Stimulated activated naive CD8-positive, alpha-beta T cell treated with anti-CD3 and anti-CD28 coated beads, Interleukin-15, amount 100 ng/mL, for 72 hours (primary cell): ENCODE measurements around the gene NTM.

ENCODE experiments used
- ATAC-seq: fragments of 150-1000 bp; cut with Tn5 transposase; 2 replicates; pipeline ENCODE4 v1.10.0; 2021; ENCODE audit warnings: mild to moderate bottlenecking, moderate library complexity
- DNase-seq, 2 donors: peaks; one replicate each; pipeline ENCODE4 v3.0.0; 2021 to 2022
- H3K27ac Mint-ChIP-seq, 2 donors: one replicate each; pipeline ENCODE4 v1.8.0; 2022; ENCODE audit warnings: mild to moderate bottlenecking in 2 of 2, mixed read lengths in 2 of 2, moderate library complexity in 2 of 2
- H3K27me3 Mint-ChIP-seq: one replicate; pipeline ENCODE4 v1.8.0; 2022; ENCODE audit warnings: mixed read lengths
- H3K4me1 Mint-ChIP-seq: one replicate; pipeline ENCODE4 v1.8.0; 2022; ENCODE audit warnings: mild to moderate bottlenecking, mixed read lengths
- H3K4me3 Mint-ChIP-seq, 2 donors: one replicate each; pipeline ENCODE4 v1.8.0; 2022; ENCODE audit warnings: mild to moderate bottlenecking in 2 of 2, mixed read lengths in 2 of 2, moderate library complexity in 1 of 2
- H3K9me3 Mint-ChIP-seq, 2 donors: one replicate each; pipeline ENCODE4 v1.8.0; 2022; ENCODE audit warnings: mixed read lengths in 2 of 2

The NTM gene

DNA sequence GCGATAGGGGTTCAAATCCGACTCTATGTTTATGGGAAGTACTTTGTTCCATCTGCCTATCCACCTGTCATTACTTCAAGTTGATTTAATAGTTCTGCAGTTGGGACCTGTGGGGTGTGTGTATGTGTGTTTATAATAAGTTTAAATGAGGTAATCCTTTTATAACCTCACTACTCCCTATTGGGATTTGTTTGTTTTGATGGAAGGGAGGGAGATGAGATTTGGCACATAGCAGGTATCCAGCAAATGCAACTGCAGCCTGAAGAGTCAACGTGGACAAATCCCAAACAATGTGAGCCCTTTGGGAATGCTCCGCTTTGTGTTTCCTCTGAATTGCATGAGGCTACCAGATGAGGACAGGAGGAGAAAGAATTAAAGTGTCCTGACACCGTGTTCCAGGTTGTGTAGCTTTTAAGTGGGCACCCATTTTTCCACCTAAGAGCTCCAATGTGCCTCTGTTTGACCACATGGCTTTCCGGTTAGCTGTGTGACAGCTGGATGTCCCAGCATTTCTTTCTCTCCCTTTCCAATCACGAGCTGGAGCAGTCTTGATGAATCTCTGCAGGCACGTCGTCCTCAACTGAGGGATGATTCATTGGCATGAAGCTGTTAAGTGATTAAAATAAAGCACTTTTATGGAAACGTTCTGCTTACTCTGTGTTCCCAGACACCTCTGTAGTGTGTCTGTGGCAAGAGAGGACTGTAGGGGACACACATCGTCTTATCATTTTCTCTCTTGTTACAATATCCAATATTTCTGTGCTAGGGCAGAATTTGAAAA, 610.7 kb downstream of the NTM start:
- H3K4me1 Mint-ChIP-seq = no peaks in the 10 kb centered on the region
- H3K4me3 Mint-ChIP-seq = no peak overlapping the region
- H3K9me3 Mint-ChIP-seq = peaks cover 22 to 29% of the 10 kb centered on the region in 2 donors
- no peaks in the 10 kb centered on the region for H3K27me3 Mint-ChIP-seq
- DNase-seq = no peak
- no peak for ATAC-seq
- no peak overlapping the region for H3K27ac Mint-ChIP-seq

DNA sequence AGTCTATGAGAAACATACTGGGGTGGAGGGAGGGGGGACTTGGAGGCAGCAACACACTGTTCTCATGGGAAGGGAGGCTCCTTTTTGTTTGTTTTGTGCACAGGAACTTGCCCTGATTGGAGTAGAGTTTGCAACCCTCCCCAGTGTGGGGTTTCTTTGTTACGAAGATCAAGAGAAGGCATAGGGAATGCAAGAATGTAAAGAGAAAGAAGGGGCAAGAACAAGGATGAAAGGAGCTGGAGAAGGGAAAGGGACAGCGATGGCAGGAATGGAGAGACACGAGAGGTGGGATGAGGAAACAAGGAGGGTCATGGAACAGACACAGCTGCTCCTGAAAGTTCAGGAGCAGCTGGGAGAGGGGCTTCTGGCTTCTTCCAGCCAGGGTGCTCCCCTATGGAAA, 611.7 kb downstream of the NTM start:
- H3K4me3 Mint-ChIP-seq = no peak overlapping the region
- H3K27me3 Mint-ChIP-seq = no peaks in the 10 kb centered on the region
- DNase-seq (no peak), ATAC-seq (no peak)
- H3K27ac Mint-ChIP-seq = no peak overlapping the region
- peaks cover 18 to 29% of the 10 kb centered on the region in 2 donors for H3K9me3 Mint-ChIP-seq
- no peaks in the 10 kb centered on the region for H3K4me1 Mint-ChIP-seq

DNA sequence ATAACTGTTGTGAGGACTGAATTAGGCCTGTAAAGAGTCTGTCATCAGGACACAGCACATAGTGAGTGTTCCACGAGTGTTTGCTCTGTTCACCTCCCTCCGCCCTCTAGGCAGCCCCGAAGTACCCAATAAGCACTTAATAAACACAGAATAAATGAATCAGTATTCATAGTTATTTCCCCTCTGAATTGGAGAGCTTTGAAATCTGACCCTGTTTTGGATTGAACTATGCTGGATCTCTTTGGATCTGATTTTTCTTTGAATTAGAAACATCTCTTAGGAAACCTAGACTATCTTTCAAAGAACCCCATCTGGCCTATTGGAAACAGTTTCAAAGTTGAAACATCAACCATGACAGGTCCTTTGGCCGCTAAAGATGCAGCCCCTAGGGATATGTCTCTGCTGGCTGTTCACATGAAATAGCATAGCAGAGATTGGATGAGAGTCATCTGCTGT, 615.5 kb downstream of the NTM start:
- no peak for ATAC-seq
- no peaks in the 10 kb centered on the region for H3K27me3 Mint-ChIP-seq

DNA sequence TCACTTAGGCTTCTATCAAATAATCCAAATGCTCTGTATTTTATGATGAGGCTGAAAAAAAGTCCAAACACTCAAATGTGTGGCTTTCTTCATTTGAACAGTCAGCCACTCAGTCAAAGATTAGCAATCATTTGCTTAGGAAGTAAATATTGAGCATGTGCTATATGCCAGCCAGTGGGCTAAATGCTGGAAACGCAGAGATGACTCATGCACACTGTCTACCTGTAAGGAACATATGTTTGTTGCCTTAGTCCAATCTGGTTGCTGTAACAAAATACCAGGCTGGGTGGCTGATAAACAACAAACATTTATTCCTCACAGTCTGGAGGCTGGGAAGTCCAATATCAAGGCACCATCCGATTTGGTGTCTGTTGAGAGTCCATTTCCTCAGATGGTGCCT, 617.3 kb downstream of the NTM start:
- no peak for DNase-seq

More for the DNA sequence above, 615.5 kb downstream of the NTM start:
- Mint-ChIP-seq H3K9me3 (peaks cover 18 to 23% of the 10 kb centered on the region in 2 donors), H3K27ac (no peak overlapping the region), H3K4me1 (no peaks in the 10 kb centered on the region), H3K4me3 (no peak overlapping the region)
- DNase-seq = no peak

DNA sequence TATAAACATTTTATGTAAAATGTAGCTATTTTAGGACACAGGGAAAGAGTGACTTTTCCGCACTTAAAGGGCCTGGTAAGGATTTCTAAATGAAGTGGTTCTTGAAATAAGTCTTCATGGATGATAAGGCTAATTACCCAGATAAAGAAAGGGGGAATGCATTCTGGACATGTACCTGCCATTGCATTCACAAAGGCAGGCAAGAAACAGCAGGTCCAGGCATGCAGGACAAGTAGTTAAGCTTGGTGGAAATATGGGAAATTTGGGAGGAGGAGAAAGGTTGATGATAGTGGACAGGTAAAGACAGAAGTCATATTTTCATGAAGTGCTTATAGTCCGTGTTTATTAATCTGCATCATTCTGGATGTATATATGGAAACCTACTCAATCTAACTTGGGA, 621.2 kb downstream of the NTM start:
- no peak for ATAC-seq
- H3K27me3 Mint-ChIP-seq = no peaks in the 10 kb centered on the region
- no peak overlapping the region for H3K27ac Mint-ChIP-seq
- peaks cover 6 to 7% of the 10 kb centered on the region in 2 donors for H3K9me3 Mint-ChIP-seq
- DNase-seq = no peak
- H3K4me1 Mint-ChIP-seq = no peaks in the 10 kb centered on the region
- H3K4me3 Mint-ChIP-seq = no peak overlapping the region

More for the DNA sequence above, 617.3 kb downstream of the NTM start:
- Mint-ChIP-seq H3K27ac (no peak overlapping the region), H3K27me3 (no peaks in the 10 kb centered on the region), H3K4me1 (no peaks in the 10 kb centered on the region), H3K4me3 (no peak overlapping the region), H3K9me3 (peaks cover 10 to 18% of the 10 kb centered on the region in 2 donors)
- ATAC-seq = no peak

DNA sequence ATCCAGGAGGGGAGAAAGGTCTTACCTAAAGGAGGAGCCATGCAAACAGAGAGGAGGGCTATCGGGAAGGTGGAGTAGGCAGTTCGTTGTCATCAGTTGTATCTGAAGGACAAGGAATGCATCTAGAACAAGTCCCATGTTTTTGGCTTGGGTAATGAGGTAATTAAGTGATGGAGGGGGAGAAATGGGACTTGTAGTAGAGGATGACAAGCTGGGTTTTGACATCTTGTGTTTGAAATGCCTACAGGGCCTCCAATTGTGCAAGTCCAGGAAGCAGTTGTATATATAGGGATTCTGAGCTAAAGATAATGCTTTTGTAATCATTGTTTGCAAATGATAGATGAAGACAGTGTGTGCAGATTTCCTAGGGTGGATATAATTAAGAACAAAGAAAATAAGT, 622.8 kb downstream of the NTM start:
- no peak overlapping the region for H3K4me3 Mint-ChIP-seq
- ATAC-seq (no peak), DNase-seq (no peak)
- no peaks in the 10 kb centered on the region for H3K27me3 Mint-ChIP-seq
- H3K27ac Mint-ChIP-seq = no peak overlapping the region
- peaks cover 16 to 18% of the 10 kb centered on the region in 2 donors for H3K9me3 Mint-ChIP-seq
- H3K4me1 Mint-ChIP-seq = no peaks in the 10 kb centered on the region

DNA sequence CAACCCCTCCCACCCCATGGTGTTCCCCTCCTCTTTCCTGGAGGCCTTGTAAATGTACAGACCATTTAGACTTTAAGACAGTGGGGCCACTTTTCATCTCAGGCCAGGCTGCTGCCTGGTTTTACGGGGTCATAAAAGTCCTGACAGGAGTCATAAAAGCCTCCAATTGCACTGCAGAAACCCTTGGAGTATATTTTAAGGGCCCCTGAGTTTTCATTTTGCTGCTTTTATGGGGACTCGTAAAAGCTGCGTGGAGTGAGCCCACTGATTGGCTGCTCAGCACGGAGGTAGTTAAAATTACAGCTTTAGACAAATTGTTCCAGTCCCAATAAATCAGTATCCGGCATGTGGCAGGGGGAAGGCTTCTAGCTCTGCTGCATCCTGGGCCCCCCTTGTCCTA, 627.6 kb downstream of the NTM start:
- H3K27ac Mint-ChIP-seq = no peak overlapping the region
- peaks cover 16 to 18% of the 10 kb centered on the region in 2 donors for H3K9me3 Mint-ChIP-seq
- DNase-seq (no peak), ATAC-seq (no peak)
- H3K27me3 Mint-ChIP-seq = no peaks in the 10 kb centered on the region
- H3K4me1 Mint-ChIP-seq = no peaks in the 10 kb centered on the region
- no peak overlapping the region for H3K4me3 Mint-ChIP-seq

DNA sequence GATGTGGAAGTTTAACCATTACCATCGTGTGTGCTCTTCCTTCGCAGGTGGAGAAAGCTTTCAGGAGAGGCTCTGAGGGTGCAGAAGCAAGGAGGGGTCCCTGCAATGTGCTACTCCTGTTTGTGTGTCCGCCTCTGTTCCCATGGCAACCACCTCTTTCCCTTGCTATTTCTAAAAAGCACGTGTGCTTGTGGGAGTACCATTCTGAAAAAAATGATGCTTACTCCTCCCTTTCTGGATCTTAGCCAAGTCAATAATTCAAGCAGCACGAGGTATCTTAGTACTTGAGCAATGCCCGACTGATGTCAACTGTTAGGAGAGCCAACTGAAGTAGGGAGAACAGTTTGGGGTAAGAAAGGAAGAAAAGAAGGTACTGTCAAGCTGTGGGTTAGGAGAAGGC, 628.7 kb downstream of the NTM start:
- Mint-ChIP-seq H3K4me3 (no peak overlapping the region), H3K4me1 (no peaks in the 10 kb centered on the region), H3K9me3 (peaks cover 16 to 18% of the 10 kb centered on the region in 2 donors), H3K27me3 (no peaks in the 10 kb centered on the region), H3K27ac (no peak overlapping the region)
- DNase-seq (no peak), ATAC-seq (no peak)

DNA sequence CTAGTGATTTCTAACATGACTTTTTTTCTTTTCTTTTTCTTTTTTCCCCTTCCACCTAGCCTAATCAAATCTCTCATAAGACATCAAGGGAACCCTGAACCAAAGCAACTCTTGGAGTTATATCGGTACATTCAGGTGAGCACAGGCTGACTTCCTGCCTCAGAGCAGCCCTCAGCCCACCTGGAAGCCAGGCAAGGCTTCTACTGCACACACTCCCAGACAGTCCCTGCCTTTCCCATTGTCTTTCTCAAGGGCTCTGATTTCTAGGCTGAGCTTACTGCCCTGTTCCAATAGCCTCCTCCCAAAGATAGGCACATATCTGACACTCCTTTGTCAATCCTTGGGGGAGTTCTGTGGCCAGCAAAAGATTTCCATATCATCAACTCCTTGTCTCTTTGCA, 629.5 kb downstream of the NTM start:
- H3K9me3 Mint-ChIP-seq = peaks cover 16 to 18% of the 10 kb centered on the region in 2 donors
- DNase-seq (no peak), ATAC-seq (no peak)
- H3K27ac Mint-ChIP-seq = no peak overlapping the region
- H3K27me3 Mint-ChIP-seq = no peaks in the 10 kb centered on the region
- H3K4me1 Mint-ChIP-seq = no peaks in the 10 kb centered on the region
- no peak overlapping the region for H3K4me3 Mint-ChIP-seq

DNA sequence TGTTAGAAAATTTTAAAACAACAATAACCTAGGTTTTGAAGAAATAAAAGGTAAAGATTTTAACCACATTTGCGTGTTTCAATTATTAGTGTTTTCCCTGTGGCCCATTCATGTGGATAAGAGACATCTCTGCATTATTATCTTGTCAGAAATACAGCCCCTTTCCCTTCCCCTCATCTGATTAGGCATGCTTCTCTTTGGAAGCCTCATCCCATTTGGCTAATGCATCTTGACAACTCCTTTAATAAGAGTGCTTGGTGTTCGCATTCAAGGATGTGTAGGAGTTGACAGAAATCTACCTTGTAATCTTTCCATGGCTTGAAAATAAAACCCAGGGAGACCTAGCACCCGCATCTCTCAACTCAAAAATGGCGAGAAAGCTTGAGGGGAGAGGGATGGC, 635.5 kb downstream of the NTM start:
- no peak for ATAC-seq
- Mint-ChIP-seq H3K27me3 (no peaks in the 10 kb centered on the region), H3K9me3 (peaks cover 5% of the 10 kb centered on the region in 2 donors), H3K4me1 (no peaks in the 10 kb centered on the region), H3K4me3 (no peak overlapping the region), H3K27ac (peak overlapping the region in 1 of 2 donors; percentile 35)
- DNase-seq = no peak

DNA sequence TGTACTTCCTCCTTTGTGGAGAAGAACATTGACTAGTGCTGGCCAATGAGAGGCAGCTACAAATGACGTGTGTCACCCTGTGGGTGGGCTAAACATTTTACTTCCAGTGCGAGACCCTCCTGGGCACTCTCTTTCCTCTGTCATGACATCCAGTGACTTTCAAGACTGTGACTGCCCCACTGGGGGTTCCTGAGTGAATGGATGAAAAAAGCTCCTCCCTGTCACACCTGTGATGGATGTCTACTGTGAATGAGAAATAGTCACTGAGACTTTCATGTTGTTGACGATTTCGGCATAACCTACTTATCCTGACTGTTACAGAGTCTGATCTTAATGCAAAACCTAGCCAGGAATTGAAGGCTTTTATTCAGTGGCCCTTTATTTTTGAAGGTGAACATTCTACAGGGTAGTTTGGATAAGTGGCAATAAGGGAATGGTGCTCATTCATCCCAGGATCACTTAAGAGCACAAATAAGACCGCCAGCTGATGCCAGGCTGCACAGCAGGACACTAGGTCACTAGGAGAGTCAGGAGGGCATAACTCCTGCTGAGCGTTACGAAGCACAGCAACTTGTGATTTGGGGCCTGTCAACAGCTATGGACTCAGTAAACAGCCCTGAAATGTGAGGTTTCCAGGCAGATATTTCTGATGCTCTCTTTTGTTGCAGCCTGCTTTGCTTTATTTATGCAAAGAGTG, 636.6 kb downstream of the NTM start:
- Mint-ChIP-seq H3K4me3 (no peak overlapping the region), H3K9me3 (peaks cover 5% of the 10 kb centered on the region in 2 donors), H3K27me3 (no peaks in the 10 kb centered on the region), H3K4me1 (no peaks in the 10 kb centered on the region), H3K27ac (no peak overlapping the region)
- no peak for ATAC-seq
- no peak for DNase-seq

DNA sequence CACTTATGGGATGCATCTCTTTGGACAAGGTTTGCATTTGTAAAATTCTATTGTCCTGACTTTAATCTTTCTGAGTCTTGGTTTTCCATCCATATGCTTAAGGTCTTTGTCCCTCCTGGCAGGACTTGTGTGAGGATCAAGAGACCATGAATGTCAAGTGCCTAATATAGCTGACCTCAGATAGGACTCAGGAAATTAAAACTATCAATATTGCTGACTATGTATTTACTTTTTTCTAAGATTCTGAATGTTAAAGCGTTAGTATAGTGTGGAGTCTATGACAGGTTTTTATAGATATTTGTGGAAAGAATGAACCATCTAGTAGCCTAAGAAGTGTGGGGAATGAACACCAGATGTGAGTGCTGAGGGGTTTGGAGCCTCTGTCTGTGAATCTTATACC, 637.8 kb downstream of the NTM start:
- Mint-ChIP-seq H3K27me3 (no peaks in the 10 kb centered on the region), H3K4me3 (no peak overlapping the region), H3K9me3 (peaks cover 5 to 14% of the 10 kb centered on the region in 2 donors), H3K4me1 (no peaks in the 10 kb centered on the region), H3K27ac (no peak overlapping the region)
- DNase-seq (no peak), ATAC-seq (no peak)

DNA sequence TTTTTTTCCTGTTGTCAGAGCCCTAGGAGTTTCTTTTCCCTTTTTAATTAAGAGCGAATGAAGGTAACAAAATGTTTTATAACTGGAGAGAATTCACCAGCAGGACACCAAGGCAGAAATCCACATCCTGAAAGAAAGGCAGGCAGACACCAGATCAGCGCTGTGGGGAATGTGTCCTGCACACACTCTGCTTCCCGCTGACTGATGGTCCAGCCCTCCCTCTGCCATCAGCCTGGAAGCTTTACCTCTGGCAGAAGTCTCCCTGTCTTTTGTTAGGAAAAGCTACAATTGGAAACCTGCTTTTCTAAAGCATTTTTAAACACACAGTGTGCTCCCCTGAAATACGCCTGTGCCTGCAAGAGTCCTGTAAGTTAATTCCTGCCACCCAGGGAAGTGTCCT, 638.5 kb downstream of the NTM start:
- no peak for ATAC-seq
- Mint-ChIP-seq H3K27ac (no peak overlapping the region), H3K27me3 (no peaks in the 10 kb centered on the region), H3K4me1 (no peaks in the 10 kb centered on the region), H3K9me3 (peaks cover 5 to 18% of the 10 kb centered on the region in 2 donors), H3K4me3 (no peak overlapping the region)
- no peak for DNase-seq

DNA sequence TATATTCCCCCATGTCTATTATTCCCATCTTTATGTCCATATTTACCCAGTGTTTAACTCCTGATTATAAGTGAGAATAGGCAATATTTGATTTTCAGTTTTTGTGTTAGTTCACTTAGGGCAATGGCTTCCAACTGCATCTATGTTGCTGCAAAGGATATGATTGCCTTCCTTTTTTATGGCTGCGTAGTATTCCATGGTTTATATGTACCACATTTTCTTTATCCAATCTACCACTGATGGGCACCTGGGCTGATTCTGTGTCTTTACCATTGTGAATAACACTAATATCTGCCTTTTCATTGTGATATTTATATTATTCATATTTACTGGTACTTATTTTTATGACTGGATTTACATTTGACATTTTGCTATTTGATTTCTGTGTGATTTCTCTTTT, 649.6 kb downstream of the NTM start:
- Mint-ChIP-seq H3K27ac (no peak overlapping the region), H3K27me3 (no peaks in the 10 kb centered on the region), H3K4me1 (no peaks in the 10 kb centered on the region), H3K9me3 (peaks cover 5 to 39% of the 10 kb centered on the region in 2 donors), H3K4me3 (no peak overlapping the region)
- ATAC-seq (no peak), DNase-seq (no peak)

DNA sequence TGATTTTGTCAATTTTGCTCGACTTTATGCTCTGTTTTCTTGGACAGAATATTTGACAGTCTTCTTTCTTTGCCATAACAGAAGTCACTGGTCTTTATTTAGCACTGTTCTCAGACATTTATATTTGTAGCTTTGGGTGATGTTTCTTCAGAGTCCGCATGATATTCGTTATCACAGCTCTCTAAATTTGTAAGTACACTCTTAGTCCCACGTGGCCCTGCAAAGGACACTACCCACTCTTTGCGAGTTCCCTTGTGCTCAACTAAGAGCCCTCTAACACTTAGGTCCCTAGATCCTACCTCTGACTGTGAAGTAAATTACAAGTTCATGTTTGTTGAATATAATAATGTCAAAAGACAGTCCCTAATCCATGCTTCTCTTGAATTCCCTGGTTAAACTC, 651.9 kb downstream of the NTM start:
- DNase-seq (no peak), ATAC-seq (no peak)
- Mint-ChIP-seq H3K9me3 (peaks cover 5 to 34% of the 10 kb centered on the region in 2 donors), H3K4me3 (no peak overlapping the region), H3K27ac (no peak overlapping the region), H3K27me3 (no peaks in the 10 kb centered on the region), H3K4me1 (no peaks in the 10 kb centered on the region)

DNA sequence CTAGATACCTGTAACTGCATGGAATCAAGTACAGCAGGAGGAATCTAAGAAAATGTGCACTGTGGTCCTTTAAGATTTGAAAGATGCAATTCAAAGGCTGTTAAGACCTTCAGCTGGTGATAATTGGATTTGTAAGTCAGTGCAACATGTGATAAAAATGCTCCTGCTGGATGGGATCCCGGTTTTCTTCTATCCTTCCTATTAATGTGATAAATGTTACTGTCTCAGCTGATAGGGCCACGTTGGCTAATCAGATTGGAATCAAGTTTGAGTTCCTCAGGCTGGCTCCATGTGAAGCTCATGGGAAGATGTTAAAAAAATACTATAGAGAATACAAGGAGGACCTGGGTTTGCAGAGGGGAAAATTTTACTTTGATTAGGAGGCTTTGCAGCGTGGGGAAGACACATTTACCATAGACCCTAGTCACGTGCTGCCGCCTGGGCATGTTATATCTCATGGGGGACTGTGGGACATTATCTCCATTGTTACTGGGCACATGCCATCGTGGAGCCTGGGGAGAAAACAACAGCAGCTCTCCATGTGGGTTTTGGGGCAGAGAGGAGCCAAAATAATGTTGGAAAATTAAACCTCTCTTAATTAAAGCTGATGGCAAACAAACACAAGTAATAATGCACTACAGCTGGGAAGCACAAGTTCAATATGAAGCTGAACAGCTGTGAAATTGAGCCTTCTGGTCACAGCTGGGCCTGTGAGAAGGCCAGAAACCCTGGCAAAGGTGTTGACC, 652.5 kb downstream of the NTM start:
- peaks cover 9 to 38% of the 10 kb centered on the region in 2 donors for H3K9me3 Mint-ChIP-seq

More for the DNA sequence above, 652.5 kb downstream of the NTM start:
- no peak overlapping the region for H3K4me3 Mint-ChIP-seq
- peaks cover 4% of the 10 kb centered on the region for H3K27me3 Mint-ChIP-seq
- DNase-seq = no peak
- ATAC-seq = no peak
- H3K27ac Mint-ChIP-seq = no peak overlapping the region
- H3K4me1 Mint-ChIP-seq = no peaks in the 10 kb centered on the region
